Ectodermal cell (in vitro differentiated cells): ENCODE data around the gene NFIB.

Experiments used
- H3K27ac ChIP-seq: 2 replicates; pipeline ENCODE4 v1.7.0; 2013; ENCODE audit warnings: mild to moderate bottlenecking, low read depth, low read length; ENCODE audit not compliant: insufficient read depth, poor library complexity, severe bottlenecking
- H3K27me3 ChIP-seq: 2 replicates; pipeline ENCODE4 v1.7.0; 2013; ENCODE audit warnings: mild to moderate bottlenecking, low read length; ENCODE audit not compliant: insufficient read depth, control insufficient read depth, poor library complexity, severe bottlenecking
- H3K36me3 ChIP-seq: one replicate; pipeline ENCODE4 v1.7.0; 2013; ENCODE audit warnings: low read length; ENCODE audit not compliant: control insufficient read depth, insufficient read depth
- H3K4me1 ChIP-seq: one replicate; pipeline ENCODE4 v1.7.0; 2013; ENCODE audit warnings: low read length; ENCODE audit not compliant: control insufficient read depth, insufficient read depth
- H3K4me3 ChIP-seq: 2 replicates; pipeline ENCODE4 v1.7.0; 2013; ENCODE audit warnings: low read depth, low read length, control low read depth; ENCODE audit not compliant: insufficient read depth
- H3K9me3 ChIP-seq: 2 replicates; pipeline ENCODE4 v1.7.0; 2013; ENCODE audit warnings: mild to moderate bottlenecking, low read length, moderate library complexity; ENCODE audit not compliant: control insufficient read depth
- WGBS, 2 experiments: methylation state at CpG; one replicate each; pipeline ENCODE4 v1.1.7; 2013; ENCODE audit warnings: missing lambda C conversion rate in 2 of 2; 5-methylcytosine and 5-hydroxymethylcytosine counted together

The NFIB gene

GRCh38 chr9:14298601-14299022 lies 15.3 kb downstream of the NFIB start:
- H3K27me3 ChIP-seq = no peaks in the 10 kb centered on the region
- 64 to 69% methylated on average over 6 to 7 of the region's 7 CpGs for WGBS, 2 experiments

GRCh38 chr9:14296495-14297113 lies 17.3 kb downstream of the NFIB start:
- Histone ChIP-seq H3K36me3 (no peaks in the 10 kb centered on the region), H3K4me3 (no peak overlapping the region), H3K9me3 (no peaks in the 10 kb centered on the region), H3K27me3 (no peaks in the 10 kb centered on the region), H3K4me1 (no peaks in the 10 kb centered on the region), H3K27ac (no peak overlapping the region)
- 90 to 94% methylated on average over 7 of the region's 7 CpGs for WGBS, 2 experiments

More at GRCh38 chr9:14298601-14299022, 15.3 kb downstream of the NFIB start:
- H3K9me3 ChIP-seq = no peaks in the 10 kb centered on the region
- H3K36me3 ChIP-seq = no peaks in the 10 kb centered on the region
- H3K4me3 ChIP-seq = no peak overlapping the region
- no peak overlapping the region for H3K27ac ChIP-seq
- no peaks in the 10 kb centered on the region for H3K4me1 ChIP-seq

GRCh38 chr9:14294659-14295058 lies 19.3 kb downstream of the NFIB start:
- Histone ChIP-seq H3K36me3 (no peaks in the 10 kb centered on the region), H3K9me3 (no peaks in the 10 kb centered on the region), H3K27ac (no peak overlapping the region), H3K4me3 (no peak overlapping the region), H3K27me3 (no peaks in the 10 kb centered on the region), H3K4me1 (no peaks in the 10 kb centered on the region)
- 97% methylated on average over 8 of the region's 8 CpGs for WGBS, 2 experiments

GRCh38 chr9:14293801-14294200 lies 20.1 kb downstream of the NFIB start:
- Histone ChIP-seq H3K4me3 (no peak overlapping the region), H3K4me1 (no peaks in the 10 kb centered on the region), H3K27ac (no peak overlapping the region), H3K9me3 (no peaks in the 10 kb centered on the region), H3K27me3 (no peaks in the 10 kb centered on the region), H3K36me3 (no peaks in the 10 kb centered on the region)
- 96 to 100% methylated on average over 1 to 3 of the region's 3 CpGs for WGBS, 2 experiments

GRCh38 chr9:14292181-14292739 lies 21.7 kb downstream of the NFIB start:
- Histone ChIP-seq H3K27ac (no peak overlapping the region), H3K9me3 (no peaks in the 10 kb centered on the region), H3K4me3 (no peak overlapping the region), H3K27me3 (no peaks in the 10 kb centered on the region), H3K36me3 (no peaks in the 10 kb centered on the region), H3K4me1 (no peaks in the 10 kb centered on the region)
- 43 to 56% methylated on average over 1 to 3 of the region's 3 CpGs for WGBS, 2 experiments

GRCh38 chr9:14289916-14290315 lies 24.0 kb downstream of the NFIB start:
- H3K4me1 ChIP-seq = no peaks in the 10 kb centered on the region
- no peak overlapping the region for H3K27ac ChIP-seq
- H3K9me3 ChIP-seq = no peaks in the 10 kb centered on the region
- no peak overlapping the region for H3K4me3 ChIP-seq
- no peaks in the 10 kb centered on the region for H3K27me3 ChIP-seq
- WGBS, 2 experiments = 74 to 98% methylated on average over 2 to 3 of the region's 3 CpGs
- no peaks in the 10 kb centered on the region for H3K36me3 ChIP-seq

- Histone ChIP-seq H3K27ac (no peak overlapping the region), H3K4me3 (no peak overlapping the region), H3K9me3 (no peaks in the 10 kb centered on the region), H3K27me3 (no peaks in the 10 kb centered on the region), H3K36me3 (no peaks in the 10 kb centered on the region), H3K4me1 (no peaks in the 10 kb centered on the region)
- WGBS, 2 experiments = 90 to 97% methylated on average over 2 of the region's 4 CpGs
These were observed 25.5 kb downstream of the NFIB start for GRCh38 chr9:14288433-14288832.

- 100% methylated on average over 1 of the region's 1 CpG; no CpG with 5 or more reads in 1 of the 2 experiments for WGBS, 2 experiments
These were observed 27.8 kb downstream of the NFIB start for GRCh38 chr9:14286121-14286520.

GRCh38 chr9:14283276-14283675 lies 30.7 kb downstream of the NFIB start:
- Histone ChIP-seq H3K27ac (no peak overlapping the region), H3K4me1 (no peaks in the 10 kb centered on the region), H3K4me3 (no peak overlapping the region), H3K9me3 (no peaks in the 10 kb centered on the region), H3K36me3 (no peaks in the 10 kb centered on the region), H3K27me3 (no peaks in the 10 kb centered on the region)
- 89 to 92% methylated on average over 1 of the region's 1 CpG for WGBS, 2 experiments

More at GRCh38 chr9:14286121-14286520, 27.8 kb downstream of the NFIB start:
- Histone ChIP-seq H3K4me1 (no peaks in the 10 kb centered on the region), H3K9me3 (no peaks in the 10 kb centered on the region), H3K36me3 (no peaks in the 10 kb centered on the region), H3K27me3 (no peaks in the 10 kb centered on the region), H3K4me3 (no peak overlapping the region), H3K27ac (no peak overlapping the region)

GRCh38 chr9:14281876-14282275 lies 32.1 kb downstream of the NFIB start:
- Histone ChIP-seq H3K27ac (no peak overlapping the region), H3K36me3 (no peaks in the 10 kb centered on the region), H3K9me3 (no peaks in the 10 kb centered on the region), H3K4me3 (no peak overlapping the region), H3K27me3 (no peaks in the 10 kb centered on the region), H3K4me1 (no peaks in the 10 kb centered on the region)
